Hepatocyte (in vitro differentiated cells): ENCODE results near the gene GOT1. TPM values are rescaled to one million over a fixed set of nuclear protein-coding genes. Genes with fewer than 3 reads are reported as not detected.

ENCODE experiments used
- DNase-seq: peaks from one replicate; pipeline ENCODE4 v3.0.0-alpha.2; 2016; ENCODE audit warnings: low spot score
- H2AFZ ChIP-seq: fragments of 200-600 bp; sonication (generic); 2 replicates; pipeline ENCODE4 v1.6.0; 2016; ENCODE audit warnings: antibody characterized with exemption, mild to moderate bottlenecking
- H3K27ac ChIP-seq: fragments of 200-600 bp; sonication (generic); 2 replicates; pipeline ENCODE4 v1.5.1; 2016; ENCODE audit warnings: mild to moderate bottlenecking
- H3K27me3 ChIP-seq: fragments of 200-600 bp; sonication (generic); 2 replicates; pipeline ENCODE4 v1.6.1; 2016
- H3K36me3 ChIP-seq: fragments of 200-600 bp; sonication (generic); replicated peaks from 2 replicates; pipeline ENCODE4 v1.5.1; 2016; ENCODE audit warnings: low read depth; ENCODE audit not compliant: insufficient read depth
- H3K4me1 ChIP-seq: fragments of 200-600 bp; sonication (generic); 2 replicates; pipeline ENCODE4 v1.5.1; 2016; ENCODE audit warnings: mild to moderate bottlenecking, moderate library complexity; ENCODE audit not compliant: insufficient read depth
- H3K4me2 ChIP-seq: fragments of 200-600 bp; sonication (generic); 2 replicates; pipeline ENCODE4 v1.6.0; 2016
- H3K4me3 ChIP-seq: fragments of 200-600 bp; sonication (generic); 2 replicates; pipeline ENCODE4 v1.5.1; 2016; ENCODE audit warnings: mild to moderate bottlenecking
- H3K79me2 ChIP-seq: fragments of 200-600 bp; sonication (generic); 2 replicates; pipeline ENCODE4 v1.6.0; 2017; ENCODE audit warnings: mild to moderate bottlenecking
- H3K9me2 ChIP-seq: fragments of 200-600 bp; sonication (generic); replicated peaks from 2 replicates; pipeline ENCODE4 v1.6.0; 2017; ENCODE audit warnings: mild to moderate bottlenecking; ENCODE audit not compliant: insufficient read depth
- H3K9me3 ChIP-seq: fragments of 200-600 bp; sonication (generic); 2 replicates; pipeline ENCODE4 v1.5.1; 2016; ENCODE audit warnings: low read depth, mild to moderate bottlenecking
- H4K20me1 ChIP-seq: fragments of 200-600 bp; sonication (generic); 2 replicates; pipeline ENCODE4 v1.6.0; 2016; ENCODE audit warnings: mild to moderate bottlenecking; ENCODE audit not compliant: insufficient read depth, poor library complexity, severe bottlenecking
- EZH2 ChIP-seq: fragments of 200-600 bp; sonication (generic); IDR thresholded peaks from 2 replicates; pipeline ENCODE4 v1.6.1; 2016; ENCODE audit warnings: antibody characterized with exemption, mild to moderate bottlenecking, borderline replicate concordance
- EZH2phosphoT487 ChIP-seq: fragments of 200-600 bp; sonication (generic); IDR thresholded peaks from one replicate; pipeline ENCODE4 v1.6.1; 2018; ENCODE audit warnings: antibody characterized with exemption, mild to moderate bottlenecking, low read depth, moderate library complexity; ENCODE audit not compliant: unreplicated experiment, severe bottlenecking
- WGBS: methylation state at CpG from one replicate; pipeline ENCODE4 v1.1.6; 2016; ENCODE audit warnings: low lambda C conversion rate; ENCODE audit errors: missing lambda C conversion rate; 5-methylcytosine and 5-hydroxymethylcytosine counted together
- polyA plus RNA-seq: library from polyadenylated mRNA; unstranded; fragments of >200 nt; fragmentation: Nextera tagmentation; extraction: Ambion mirVana; gene quantifications from 2 replicates; pipeline ENCODE4 v1.2.1, GENCODE V29; 2016
- total RNA-seq: library from RNA; depleted of rRNA; stranded (reverse); fragments of >200 nt; gene quantifications from 2 replicates; pipeline ENCODE4 v1.2.3, GENCODE V29; 2014
- TF ChIP-seq, protein P1 (sequence below): fragments of 200-600 bp; sonication (generic); IDR thresholded peaks from 2 replicates; pipeline ENCODE4 v1.5.1; 2016; ENCODE audit warnings: antibody characterized with exemption, mild to moderate bottlenecking; ENCODE audit not compliant: poor library complexity

GOT1 gene
- total and polyA plus RNA-seq, 2 experiments from 2014 or later: 59.0 to 60.8 TPM

DNA sequence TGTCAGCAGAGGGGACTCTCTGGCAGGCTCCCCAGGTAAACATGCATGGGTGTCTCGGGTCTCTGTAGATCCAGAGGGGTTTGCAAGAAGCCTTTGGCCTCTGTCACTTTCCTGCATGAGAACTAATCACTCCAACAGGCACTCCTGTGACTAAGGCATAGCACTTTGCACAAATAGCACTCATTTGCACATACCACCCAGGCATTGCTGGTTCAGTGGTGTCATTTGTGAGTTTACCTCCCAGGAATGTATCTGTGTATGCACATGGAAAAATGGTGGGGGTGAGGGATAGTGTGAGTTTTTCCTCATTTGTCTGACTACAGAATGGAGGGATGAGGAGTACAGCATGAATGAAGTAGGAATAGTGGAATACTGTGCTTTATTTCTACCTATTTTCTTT is 61.8 kb downstream of the GOT1 start:
- no peaks in the 10 kb centered on the region for H4K20me1 ChIP-seq
- H3K4me1 ChIP-seq: no peaks in the 10 kb centered on the region
- H3K79me2 ChIP-seq: no peaks in the 10 kb centered on the region
- TF ChIP-seq EZH2phosphoT487: no peak
- TF ChIP-seq EZH2: no peak
- TF ChIP-seq, protein P1, sequence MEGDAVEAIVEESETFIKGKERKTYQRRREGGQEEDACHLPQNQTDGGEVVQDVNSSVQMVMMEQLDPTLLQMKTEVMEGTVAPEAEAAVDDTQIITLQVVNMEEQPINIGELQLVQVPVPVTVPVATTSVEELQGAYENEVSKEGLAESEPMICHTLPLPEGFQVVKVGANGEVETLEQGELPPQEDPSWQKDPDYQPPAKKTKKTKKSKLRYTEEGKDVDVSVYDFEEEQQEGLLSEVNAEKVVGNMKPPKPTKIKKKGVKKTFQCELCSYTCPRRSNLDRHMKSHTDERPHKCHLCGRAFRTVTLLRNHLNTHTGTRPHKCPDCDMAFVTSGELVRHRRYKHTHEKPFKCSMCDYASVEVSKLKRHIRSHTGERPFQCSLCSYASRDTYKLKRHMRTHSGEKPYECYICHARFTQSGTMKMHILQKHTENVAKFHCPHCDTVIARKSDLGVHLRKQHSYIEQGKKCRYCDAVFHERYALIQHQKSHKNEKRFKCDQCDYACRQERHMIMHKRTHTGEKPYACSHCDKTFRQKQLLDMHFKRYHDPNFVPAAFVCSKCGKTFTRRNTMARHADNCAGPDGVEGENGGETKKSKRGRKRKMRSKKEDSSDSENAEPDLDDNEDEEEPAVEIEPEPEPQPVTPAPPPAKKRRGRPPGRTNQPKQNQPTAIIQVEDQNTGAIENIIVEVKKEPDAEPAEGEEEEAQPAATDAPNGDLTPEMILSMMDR: no peak
- no peak overlapping the region for H3K4me2 ChIP-seq
- peaks cover 4% of the 10 kb centered on the region for H3K27me3 ChIP-seq
- no peaks in the 10 kb centered on the region for H3K36me3 ChIP-seq
- H3K4me3 ChIP-seq: no peak overlapping the region
- H3K9me2 ChIP-seq: no peaks in the 10 kb centered on the region
- no peak overlapping the region for H2AFZ ChIP-seq
- H3K27ac ChIP-seq: no peak overlapping the region
- 53% methylated on average over 1 of the region's 1 CpG for WGBS
- DNase-seq: no peak
- no peaks in the 10 kb centered on the region for H3K9me3 ChIP-seq

DNA sequence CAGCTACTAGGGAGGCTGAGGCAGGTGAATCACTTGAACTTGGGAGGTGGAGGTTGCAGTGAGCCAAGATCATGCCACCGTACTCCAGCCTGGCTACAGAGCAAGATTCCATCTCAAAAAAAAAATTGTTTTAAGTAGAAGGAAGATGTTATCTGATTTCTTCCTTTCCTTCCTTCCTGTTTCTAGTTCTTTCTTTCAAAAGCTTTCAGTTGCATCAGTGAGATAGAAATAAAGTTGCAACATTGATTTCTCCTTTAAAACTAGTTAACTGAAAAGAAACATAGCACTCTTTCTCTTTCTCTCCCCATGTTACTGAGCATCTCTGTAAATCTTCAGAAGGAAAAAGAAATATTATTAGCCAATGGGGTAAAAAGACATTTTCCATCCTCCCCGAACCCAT is 63.8 kb downstream of the GOT1 start:
- no peaks in the 10 kb centered on the region for H3K9me3 ChIP-seq
- peaks cover 4% of the 10 kb centered on the region for H3K27me3 ChIP-seq
- TF ChIP-seq EZH2phosphoT487 (no peak), EZH2 (no peak)
- TF ChIP-seq, protein P1: no peak
- H3K27ac ChIP-seq: no peak overlapping the region
- no peaks in the 10 kb centered on the region for H3K36me3 ChIP-seq
- 83% methylated on average over 2 of the region's 2 CpGs for WGBS
- H3K4me1 ChIP-seq: no peaks in the 10 kb centered on the region
- no peaks in the 10 kb centered on the region for H3K79me2 ChIP-seq
- DNase-seq: no peak
- no peaks in the 10 kb centered on the region for H4K20me1 ChIP-seq
- H3K4me3 ChIP-seq: no peak overlapping the region
- no peaks in the 10 kb centered on the region for H3K9me2 ChIP-seq
- no peak overlapping the region for H2AFZ ChIP-seq
- H3K4me2 ChIP-seq: no peak overlapping the region

DNA sequence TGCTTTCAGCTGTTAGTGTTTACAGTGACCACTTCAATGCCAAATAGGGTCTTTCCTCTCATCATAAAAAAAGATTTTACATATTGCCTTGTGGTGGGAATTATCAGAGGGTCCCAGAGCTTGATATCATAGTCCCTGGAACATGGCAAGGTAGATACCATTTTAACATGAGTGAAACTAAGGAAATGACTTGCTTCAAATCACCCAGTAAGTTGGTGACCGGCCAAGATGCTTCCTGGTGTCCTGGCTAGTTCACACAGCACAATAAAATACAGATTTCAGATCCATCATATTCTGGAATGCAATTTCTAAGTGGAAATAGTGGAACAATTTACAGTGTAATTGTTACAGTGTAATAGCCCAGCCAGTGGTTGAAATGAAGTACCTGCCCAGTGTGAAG is 64.7 kb downstream of the GOT1 start:
- no peak for TF ChIP-seq EZH2phosphoT487
- TF ChIP-seq, protein P1: no peak
- TF ChIP-seq EZH2: no peak
- Histone ChIP-seq H3K27ac (no peak overlapping the region), H2AFZ (no peak overlapping the region), H3K36me3 (no peaks in the 10 kb centered on the region), H3K9me2 (no peaks in the 10 kb centered on the region), H4K20me1 (no peaks in the 10 kb centered on the region), H3K4me3 (no peak overlapping the region), H3K4me2 (no peak overlapping the region), H3K4me1 (no peaks in the 10 kb centered on the region), H3K27me3 (peaks cover 4% of the 10 kb centered on the region), H3K79me2 (no peaks in the 10 kb centered on the region), H3K9me3 (no peaks in the 10 kb centered on the region)
- 95% methylated on average over 1 of the region's 1 CpG for WGBS
- DNase-seq: no peak

DNA sequence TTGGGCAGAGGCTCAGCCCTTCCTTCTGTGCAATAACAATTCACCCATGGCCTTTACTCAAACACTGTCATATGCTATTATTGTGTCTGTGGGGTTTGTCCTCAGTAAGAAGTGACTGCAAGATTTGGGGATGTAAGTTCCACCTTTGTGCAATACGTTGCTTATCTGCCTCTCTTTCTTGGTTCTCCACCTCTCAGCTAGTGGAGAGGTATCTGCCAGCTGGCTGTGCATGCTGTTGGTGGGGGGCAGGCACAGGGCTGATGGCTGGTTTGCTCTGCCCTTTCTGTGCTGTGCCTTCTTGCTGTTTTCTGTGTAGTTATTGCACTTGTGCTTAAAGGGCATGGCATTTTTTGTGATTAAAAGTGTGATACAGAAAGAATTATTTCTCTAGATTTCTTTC is 65.1 kb downstream of the GOT1 start:
- H3K9me3 ChIP-seq: no peaks in the 10 kb centered on the region
- 44% methylated on average over 1 of the region's 1 CpG for WGBS

More for the DNA sequence above, 65.1 kb downstream of the GOT1 start:
- Histone ChIP-seq H3K4me1 (no peaks in the 10 kb centered on the region), H3K9me2 (no peaks in the 10 kb centered on the region), H3K27me3 (peaks cover 3% of the 10 kb centered on the region), H3K4me3 (no peak overlapping the region), H3K27ac (no peak overlapping the region), H3K4me2 (no peak overlapping the region), H2AFZ (no peak overlapping the region), H3K36me3 (no peaks in the 10 kb centered on the region), H4K20me1 (no peaks in the 10 kb centered on the region), H3K79me2 (no peaks in the 10 kb centered on the region)
- no peak for TF ChIP-seq EZH2phosphoT487
- TF ChIP-seq, protein P1: no peak
- TF ChIP-seq EZH2: no peak
- no peak for DNase-seq
